GM18873 (cell line): ENCODE results near the gene POTEG.
"Not testable (repeated sequence)": the region's sequence is repeated elsewhere in the genome, so short reads cannot be mapped to it uniquely, and the experiment has no call there.

Experiments used
- ATAC-seq: cut with Tn5 transposase; IDR thresholded peaks from one replicate; pipeline ENCODE4 v1.9.1; 2021; ENCODE audit warnings: mild to moderate bottlenecking, moderate library complexity, moderate number of reproducible peaks; ENCODE audit not compliant: unreplicated experiment, low FRiP score

Gene POTEG

GRCh38 chr14:19380137-19380536 lies 54.0 kb downstream of the POTEG start:
- ATAC-seq: not testable (repeated sequence)

GRCh38 chr14:19374451-19374903 lies 59.7 kb downstream of the POTEG start:
- not testable (repeated sequence) for ATAC-seq

DNA sequence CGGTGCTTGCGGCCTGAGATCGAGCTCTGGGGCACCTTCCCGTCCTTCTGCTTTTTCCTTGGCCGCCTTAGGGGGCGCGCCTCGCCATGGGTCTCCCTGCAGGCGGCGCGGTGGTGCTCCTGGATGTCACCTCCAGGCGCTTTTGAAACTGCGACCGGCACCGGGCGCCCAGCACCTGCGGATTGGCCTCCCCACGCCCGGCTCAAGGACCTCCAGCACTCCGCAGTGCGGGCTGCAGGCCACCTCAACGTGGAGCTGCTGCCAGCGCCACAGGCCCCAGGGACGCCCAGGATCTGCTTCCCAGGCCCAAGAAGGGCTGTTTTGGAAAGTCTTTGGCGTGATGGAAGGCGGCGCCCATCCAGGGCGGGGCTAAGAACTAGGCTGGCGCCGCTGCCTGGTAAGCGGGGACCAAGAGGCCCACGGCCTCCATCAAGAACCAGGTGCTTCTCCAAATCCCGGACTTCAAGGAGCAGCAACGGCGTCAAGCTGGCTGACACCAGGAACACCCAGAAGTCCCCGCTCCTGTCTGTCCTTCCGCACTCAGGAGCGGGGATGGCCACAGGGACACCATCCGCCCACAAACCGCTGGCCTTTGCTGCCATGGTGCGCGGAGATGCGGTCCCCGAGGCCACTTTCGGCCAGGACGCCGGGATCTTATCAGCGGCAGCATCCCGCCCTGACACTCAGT lies 61.2 kb downstream of the POTEG start:
- not testable (repeated sequence) for ATAC-seq

GRCh38 chr14:19371767-19372166 lies 62.4 kb downstream of the POTEG start:
- ATAC-seq: not testable (repeated sequence)

GRCh38 chr14:19362803-19363202 lies 71.3 kb downstream of the POTEG start:
- ATAC-seq: not testable (repeated sequence)

DNA sequence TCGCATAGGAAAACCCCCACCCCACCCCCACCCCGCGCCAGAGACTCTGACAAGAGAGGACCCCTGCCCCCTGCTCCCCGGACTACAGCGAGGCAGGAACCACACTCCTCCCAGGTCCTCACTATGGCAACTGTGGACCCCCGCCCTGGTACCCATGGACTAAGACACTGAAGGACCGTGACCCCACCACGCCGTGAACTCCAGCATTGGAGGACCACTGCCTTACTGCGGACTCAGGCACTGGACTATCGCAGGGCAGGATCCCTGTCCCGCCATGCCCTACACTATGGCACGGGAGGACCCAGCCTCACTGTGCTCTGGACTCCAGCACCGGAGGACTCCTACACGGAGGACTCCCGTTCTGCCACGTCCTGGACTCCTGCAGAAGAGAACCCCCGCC lies 71.8 kb downstream of the POTEG start:
- not testable (repeated sequence) for ATAC-seq

- ATAC-seq: not testable (repeated sequence)
Measured at GRCh38 chr14:19361636-19362253, 72.4 kb downstream of the POTEG start.

GRCh38 chr14:19360937-19361635 lies 73.1 kb downstream of the POTEG start:
- ATAC-seq: not testable (repeated sequence)
